A375 (cell line): ENCODE data around the gene IL1RAPL2. TPM values are rescaled to one million over a fixed set of nuclear protein-coding genes. Genes with fewer than 3 reads are reported as not detected.

Experiments used
- small RNA-seq: library from RNA; depleted of rRNA; stranded (forward); fragments of <200 nt; gene quantifications from one replicate; pipeline ENCODE3, GENCODE V24; 2014
- total RNA-seq: library from RNA; depleted of rRNA; stranded (reverse); fragments of >200 nt; shearing (Covaris generic); gene quantifications from 2 replicates; pipeline ENCODE4 v1.2.3, GENCODE V29; 2014; rRNA removed

The IL1RAPL2 gene
- total RNA-seq = not detected in 2 replicates

DNA sequence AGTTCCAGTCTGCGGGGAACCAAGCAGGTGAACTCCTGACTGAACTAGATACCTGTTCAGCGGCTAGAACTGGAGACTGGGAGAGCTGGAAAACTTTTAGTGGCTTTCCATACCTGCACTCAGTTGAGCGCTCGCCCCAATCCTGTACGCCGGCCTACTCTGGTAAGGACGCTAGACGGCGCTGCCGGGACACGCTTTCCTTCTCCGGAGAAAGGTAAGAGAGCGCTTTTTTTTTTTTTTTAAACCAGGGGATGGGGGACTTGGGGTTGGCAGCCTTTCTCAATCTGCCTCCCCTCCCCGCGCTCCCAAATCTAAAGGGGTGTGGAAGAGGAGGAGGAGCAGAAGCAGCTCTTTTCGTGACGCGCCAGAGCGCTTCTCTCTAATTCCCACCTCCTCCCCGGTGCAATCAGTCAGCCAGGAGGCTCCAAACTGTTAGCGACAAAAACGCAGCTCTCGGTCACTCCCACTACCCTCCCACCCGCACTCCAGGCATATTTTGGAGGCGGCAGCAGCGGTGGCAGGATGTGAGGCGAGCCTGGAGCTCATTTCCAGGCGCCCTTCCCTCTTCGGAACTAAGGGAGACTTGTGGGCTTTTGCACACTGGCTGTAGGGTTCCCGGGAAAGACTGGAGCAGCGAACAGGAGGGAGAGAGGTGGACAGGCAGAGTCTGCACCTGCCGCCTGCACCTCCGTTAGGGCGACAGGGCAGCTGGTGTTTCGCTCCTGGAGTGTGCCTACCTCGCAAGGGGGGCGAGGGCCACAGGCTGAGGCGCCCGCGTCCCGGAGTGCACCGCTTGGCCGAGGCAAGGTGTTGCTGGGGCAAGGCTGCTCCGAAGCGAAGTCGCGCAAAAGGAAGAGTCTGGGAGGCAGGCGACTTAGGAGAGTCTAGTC, at the start of gene IL1RAPL2:
Gene IL1RAPL2, plus strand, starts transcription at position 409 of the 890 bp plus-strand sequence.

DNA sequence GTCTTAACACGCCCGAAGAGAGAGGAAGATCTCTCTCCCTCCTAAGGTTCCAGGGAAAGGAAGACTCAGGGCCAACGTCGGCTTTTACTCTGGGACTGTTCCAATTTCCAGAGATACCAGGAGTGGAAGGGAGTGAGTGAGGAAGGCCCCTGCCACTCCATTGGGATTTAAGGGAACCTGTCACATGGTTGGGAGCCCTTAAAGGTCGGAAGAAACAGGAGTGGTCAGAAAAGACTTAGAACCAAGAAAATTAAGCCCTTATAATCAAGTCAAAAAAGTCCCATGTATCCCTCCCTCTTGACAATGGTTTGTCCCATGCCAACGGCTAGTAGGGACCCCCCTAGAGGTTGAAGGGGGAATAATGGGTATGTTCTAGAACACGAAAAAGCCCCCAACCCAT, 654.6 kb downstream of the IL1RAPL2 start, which contains the start of gene TEX13A:
Gene TEX13A, minus strand, starts transcription at position 59 of the 400 bp plus-strand sequence. CDS start 297 bp downstream, outside the sequence.

Small RNA genes lying within 50 kb of the gene (small RNA-seq; reads per million reads assigned to genes)
- gene RNU6-207P = not detected
